ENCODE measurements around the gene RSPH1.

GRCh38 chr21:42435833-42436232 lies 60.2 kb downstream of the RSPH1 start:
- no peak for TF ChIP-seq CTCF (IDR thresholded peaks at IDR 0.05)
- TF ChIP-seq POLR2A (IDR thresholded peaks at IDR 0.05): no peak
